Urothelium cell line (cell line): ENCODE measurements around the gene PRKCA.
"Not testable (repeated sequence)": the region's sequence is repeated elsewhere in the genome, so short reads cannot be mapped to it uniquely, and the experiment has no call there.

Experiments
- DNase-seq: peaks from one replicate; pipeline ENCODE4 v3.0.0; 2011; ENCODE audit warnings: low spot score, mixed read lengths
- FAIRE-seq: peaks from 2 replicates; lab custom pipeline; 2011; peaks lifted over from hg19 to GRCh38; lab: Jason Lieb, UNC

The PRKCA gene

DNA sequence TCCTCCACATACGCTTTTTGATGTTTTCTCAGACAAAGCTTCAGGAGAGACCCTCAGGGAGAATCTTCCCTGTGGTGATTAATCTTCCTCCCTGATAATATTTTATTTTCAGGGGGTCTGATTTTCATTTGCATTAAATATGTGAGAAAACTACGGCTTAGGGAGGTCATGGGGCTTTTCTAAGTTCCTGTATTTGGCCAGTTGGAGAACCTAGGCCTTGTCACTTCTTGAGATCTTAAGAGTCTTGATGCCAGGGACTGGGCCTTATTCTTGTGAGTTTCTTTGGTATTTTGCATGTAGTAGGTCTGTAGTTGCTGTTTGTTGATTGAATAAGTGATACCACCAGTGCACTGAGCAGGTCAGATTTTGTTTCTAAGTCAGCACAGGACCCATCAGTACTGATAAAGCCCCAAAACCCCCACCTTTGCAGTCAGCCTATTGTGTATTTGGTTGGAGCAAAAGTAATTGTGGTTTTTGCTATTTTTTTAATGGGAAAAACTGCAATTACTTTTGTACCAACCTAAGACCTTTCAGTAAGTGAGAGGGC lies 130.1 kb downstream of the PRKCA start:
- no peak for DNase-seq
- no peak for FAIRE-seq

DNA sequence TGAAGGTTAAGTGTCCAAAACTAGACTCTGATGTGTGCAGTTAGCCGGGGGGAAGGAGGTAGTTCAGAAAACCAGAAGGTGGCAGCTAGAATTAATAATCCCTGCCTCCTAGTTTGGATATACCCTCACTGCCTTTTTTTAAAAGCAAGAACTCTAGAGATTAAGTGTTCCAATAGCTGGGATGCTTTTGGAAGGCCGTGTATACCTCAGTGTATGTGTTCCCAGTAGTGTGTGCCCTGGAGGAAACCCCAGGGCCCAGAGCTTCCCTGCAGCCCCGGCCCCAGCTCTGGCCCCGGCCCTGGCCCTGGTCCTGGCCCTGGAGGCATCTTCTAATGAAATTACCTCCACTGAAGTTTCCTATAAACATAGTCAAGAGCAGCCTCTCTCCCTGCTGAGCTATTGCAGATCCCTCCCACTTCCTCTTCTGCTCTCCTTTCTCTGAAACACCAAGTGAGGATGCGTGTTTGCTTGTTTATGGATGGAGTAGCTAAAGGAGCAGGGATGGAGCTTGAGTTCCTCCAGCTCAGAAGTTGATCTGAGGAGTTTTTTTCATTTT lies 130.7 kb downstream of the PRKCA start:
- FAIRE-seq (no peak), DNase-seq (no peak)

DNA sequence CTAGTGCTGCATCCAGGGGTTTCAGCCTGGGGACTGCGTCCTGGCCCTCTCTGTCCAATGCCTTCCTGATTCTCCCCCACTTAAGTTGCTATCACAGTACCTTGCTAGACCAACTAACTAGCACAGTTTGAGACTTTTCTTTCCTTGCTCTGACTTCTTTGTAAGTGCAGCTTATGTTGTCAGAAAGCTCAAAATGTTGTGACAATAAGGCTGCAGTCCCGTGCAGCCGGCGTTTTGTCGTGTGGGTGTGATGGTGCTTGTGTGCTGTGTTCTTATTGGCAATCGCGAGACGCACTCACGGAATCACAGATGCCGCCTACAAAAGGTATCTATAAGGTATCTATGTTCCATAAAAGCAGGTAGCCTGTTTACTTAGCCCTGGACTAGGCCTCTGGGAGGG lies 132.8 kb downstream of the PRKCA start:
- DNase-seq (no peak), FAIRE-seq (no peak)

DNA sequence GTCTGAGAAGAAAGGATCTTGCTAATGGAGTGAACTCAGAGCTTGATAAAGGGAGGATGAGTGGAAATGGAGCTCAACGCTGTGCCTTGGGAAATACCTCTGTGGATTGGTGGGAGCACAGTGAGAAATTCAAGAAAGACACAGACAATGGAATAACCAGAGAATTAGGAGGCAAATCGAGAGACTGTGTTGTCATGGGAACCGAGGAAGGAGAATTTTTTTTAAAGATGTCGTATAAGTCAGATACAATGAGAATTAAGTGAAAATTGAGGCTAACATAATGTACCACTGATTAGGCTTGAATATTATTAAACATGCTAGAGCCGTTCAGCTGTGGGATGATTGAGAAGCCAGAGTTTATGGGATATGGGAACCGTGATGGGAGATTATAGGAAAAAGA lies 134.2 kb downstream of the PRKCA start:
- FAIRE-seq, result no peak
- no peak for DNase-seq

DNA sequence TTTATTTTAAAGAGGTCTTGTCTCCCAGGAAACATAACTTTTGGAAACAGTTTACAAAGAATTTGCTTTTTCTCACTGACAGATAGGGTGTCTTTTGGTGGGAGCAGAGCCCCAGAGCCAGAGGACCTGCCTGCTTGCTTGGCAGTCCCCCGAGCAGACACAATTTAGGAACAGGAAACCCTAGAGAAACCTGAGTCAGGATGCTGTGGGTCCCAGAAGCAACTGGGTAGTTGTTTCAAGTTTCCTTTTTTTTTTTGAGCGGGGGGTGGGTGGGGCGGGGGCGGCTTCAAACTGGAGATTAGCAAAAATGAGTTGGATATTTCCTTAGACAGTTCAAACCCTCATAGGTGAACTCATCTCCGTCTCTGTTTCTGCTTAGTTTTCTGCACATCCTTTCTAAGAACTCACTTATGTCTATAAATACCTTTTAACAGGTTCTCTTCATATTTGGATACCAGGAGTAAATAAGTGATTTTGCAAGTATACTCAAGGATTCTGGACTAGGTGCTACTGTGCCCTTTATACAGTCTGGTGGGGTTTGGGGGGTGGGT lies 135.1 kb downstream of the PRKCA start:
- FAIRE-seq (no peak), DNase-seq (no peak)

DNA sequence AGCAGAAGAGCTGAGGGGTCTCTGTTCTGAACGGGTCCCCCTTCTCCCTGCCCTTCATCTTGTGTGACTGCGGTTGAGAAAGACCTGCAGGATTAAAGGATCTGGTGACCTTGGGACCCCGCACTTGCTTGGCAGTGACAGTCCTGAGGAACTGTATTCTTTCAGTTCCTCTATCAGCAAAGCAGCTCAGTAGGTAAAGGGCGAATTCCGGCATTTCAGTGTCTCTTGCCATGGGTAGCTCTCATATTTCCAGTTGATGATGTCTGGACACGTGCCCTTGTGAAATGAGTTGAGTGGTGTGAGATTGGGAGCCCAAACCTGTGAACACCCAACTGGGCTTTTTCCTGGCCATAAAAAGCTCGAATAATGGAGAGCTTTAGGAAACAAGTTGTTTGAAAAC lies 135.7 kb downstream of the PRKCA start:
- FAIRE-seq (no peak), DNase-seq (no peak)

DNA sequence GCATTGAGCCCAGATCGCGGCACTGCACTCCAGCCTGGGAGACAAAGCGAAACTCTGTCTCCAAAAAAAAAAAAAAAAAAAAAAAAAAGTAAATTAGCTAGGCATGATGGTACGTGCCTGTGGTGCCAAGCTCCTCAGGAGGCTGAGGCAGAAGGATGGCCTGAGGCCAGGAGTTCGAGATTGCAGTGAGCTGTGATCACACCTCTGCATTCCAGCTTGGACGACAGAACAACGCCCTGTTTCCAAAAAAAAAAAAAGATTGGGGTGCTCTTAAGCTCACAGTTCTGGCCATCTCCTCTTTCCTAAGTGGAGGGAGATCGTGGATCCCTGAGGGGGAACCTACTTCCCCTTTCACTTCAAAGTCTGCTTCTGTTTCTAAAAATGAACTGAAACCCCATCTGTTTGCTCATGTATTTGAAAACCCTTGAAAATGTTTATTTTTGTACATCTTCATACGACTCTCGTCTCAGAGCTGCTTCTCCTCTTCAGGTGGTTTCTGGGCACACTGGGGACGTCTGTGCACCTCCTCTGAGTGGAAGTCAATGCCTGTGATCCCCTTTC lies 138.8 kb downstream of the PRKCA start:
- DNase-seq, result no peak
- FAIRE-seq, result no peak

DNA sequence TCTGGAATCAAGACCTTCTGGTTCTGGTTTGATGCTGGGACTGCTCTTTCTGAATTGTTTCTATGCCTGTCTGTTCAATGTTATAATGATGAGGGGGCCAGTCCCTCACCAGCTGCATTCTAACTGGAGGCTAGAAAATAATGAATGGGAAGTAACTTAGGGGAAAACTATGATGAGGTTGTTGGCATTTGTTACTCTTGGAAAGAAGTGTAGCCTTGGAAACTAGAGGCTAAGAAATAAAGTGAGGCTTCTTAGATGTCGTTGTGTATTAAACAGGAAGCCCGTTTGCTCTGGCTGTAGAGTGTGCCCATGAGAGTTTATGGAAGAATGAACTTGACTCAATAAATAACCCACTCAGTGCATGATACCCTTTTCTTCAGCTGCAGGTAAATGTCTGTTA lies 140.8 kb downstream of the PRKCA start:
- FAIRE-seq (no peak), DNase-seq (no peak)

DNA sequence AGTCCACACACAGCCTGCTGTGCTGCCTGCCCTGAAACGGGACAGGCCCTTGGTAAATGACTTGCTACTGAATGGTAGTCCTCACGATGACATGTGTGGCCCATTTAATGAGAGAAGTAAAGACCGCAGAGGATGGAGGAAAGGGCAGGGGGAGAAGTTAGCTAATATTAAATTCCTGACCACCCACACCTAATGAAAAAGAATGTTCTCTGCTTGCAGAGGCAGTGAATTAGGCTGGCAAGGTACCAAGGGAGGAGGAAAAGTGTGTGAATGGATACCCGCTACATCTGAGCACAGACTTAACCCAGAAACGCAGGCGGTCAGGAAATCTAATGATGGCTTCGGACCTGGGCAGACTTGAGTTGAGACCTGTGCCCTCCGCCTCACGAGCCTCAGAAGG lies 141.2 kb downstream of the PRKCA start:
- DNase-seq (no peak), FAIRE-seq (no peak)

DNA sequence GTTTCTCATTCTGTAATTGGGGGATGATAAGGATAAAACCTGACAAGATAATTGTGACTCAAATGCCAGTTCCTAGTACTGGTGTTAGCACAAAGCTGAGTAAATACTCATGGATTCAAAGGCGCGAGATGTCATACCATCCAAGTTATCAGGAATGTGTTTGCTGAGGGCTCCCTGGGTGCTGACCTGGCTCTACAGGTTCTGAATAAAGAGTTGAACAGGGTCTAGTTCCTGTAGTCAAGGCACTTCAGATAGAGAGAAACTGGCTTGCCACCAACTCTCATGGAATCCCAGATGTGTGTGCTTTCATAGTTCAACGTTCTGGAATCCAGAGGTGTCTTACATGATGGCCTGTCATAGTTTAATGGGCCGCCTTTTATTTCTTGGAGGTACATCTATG lies 141.6 kb downstream of the PRKCA start:
- DNase-seq, result no peak
- no peak for FAIRE-seq

DNA sequence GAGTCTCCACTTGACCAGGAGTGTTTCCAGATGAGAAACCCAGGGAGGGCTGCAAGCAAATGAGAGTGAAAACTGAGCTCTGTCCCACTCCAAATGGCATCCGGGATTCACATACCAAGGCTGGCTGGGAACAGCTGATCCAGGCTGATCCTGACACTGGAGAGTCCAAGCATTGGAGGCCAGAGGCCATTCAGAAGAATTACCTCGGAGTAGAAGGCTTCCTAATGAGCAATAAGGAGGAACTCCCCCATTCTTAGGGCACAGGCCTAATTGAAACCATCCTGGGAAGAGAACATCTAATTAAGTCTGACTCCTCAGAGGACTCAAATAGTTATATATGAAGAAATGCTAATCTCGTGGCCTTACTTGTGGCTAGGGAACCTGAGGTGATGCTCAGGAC lies 142.8 kb downstream of the PRKCA start:
- DNase-seq, result no peak
- FAIRE-seq, result no peak

DNA sequence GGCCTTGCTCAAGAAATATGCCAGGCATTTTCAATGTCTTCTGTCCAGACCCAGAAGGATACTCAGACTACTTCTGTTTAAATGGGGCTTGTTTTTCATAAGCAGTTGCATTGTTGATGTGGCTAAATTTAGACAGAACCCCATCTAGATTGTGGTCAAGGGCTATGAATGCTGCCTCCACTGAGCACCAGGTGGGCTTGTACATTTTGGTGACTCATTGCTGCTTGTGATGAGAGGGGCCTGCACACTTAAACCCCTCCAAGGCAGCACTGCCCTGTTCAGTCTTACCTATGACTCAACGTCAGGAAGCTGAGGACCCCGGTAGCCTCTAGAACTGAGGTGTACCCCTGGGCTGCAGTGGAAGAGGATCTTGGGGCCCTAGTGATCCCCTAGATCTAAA lies 144.0 kb downstream of the PRKCA start:
- FAIRE-seq, result peak; percentile 62
- no peak for DNase-seq

DNA sequence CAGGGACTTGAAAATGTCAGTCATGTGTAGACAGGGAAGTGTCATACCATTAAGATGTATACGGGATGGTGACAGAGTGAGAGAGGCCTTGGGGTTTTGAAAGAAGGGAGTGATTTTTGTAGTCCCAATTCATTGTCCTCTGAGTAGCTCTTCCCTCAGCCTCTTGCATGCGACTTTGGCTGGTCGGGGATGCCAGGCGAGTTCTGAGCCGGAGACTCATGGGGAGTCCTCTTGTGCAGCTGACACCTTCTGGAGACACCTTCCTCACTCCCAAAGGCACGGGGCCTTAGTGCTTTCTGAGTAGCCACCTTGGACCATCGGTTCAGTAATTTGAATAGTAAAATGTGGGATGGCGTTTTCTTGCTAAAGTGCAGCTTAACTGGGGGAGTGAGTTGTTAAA lies 144.7 kb downstream of the PRKCA start:
- DNase-seq (no peak), FAIRE-seq (no peak)

DNA sequence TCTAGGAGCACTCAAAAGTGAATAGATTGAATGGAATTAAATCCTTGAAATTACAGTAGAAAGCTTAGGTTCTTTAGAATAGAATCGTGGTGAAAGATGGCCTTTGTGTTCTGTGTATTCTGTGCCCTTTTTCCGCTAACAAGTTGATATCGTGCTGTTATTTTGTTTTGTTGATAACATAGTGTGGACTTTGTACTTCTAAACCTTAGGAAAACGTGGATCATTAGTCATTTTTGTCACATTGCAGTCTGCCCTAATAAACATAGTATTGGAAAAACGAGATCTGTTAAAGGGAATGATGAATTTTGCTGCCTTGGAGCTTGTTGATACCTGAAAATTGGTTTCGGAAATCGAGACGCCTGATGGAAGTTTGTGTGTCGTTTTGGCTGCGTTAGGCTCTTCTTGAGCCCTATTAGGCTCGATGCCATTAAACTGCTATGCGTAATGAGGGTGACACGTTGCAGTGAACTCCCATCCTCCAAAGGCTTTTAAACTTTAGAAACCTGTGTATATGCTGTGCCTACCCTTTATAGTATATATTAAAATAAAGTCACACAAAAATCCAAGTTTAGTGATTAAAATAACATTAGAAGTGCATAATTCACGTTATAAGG lies 145.7 kb downstream of the PRKCA start:
- FAIRE-seq (peak; percentile 93), DNase-seq (no peak)

DNA sequence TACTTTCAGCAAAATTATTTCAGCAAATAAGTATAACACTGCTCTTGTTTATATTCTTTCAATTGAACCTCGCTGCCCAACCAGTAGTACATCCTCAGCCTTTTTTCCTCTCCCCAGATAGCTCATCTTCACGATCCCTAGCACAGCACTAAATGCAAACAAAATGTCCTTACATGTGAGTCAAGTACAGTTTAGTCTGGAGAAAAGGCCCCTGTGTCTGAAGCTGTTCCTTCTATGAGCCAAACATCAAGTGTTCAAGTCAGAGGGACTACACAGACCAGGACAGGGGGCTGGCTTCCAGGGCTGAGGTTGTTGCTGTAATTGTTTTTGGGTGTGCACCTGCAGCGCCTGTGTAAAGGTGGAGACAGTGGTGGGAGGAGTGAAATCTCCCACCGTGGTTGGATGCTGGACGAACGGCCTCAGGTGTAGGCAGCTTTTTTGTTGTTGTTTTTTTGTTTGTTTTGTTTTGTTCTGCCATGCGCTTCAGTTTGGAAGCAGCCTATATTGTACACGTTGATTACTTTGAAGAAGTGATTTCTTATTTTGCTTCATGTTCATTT lies 147.1 kb downstream of the PRKCA start:
- FAIRE-seq (no peak), DNase-seq (no peak)

DNA sequence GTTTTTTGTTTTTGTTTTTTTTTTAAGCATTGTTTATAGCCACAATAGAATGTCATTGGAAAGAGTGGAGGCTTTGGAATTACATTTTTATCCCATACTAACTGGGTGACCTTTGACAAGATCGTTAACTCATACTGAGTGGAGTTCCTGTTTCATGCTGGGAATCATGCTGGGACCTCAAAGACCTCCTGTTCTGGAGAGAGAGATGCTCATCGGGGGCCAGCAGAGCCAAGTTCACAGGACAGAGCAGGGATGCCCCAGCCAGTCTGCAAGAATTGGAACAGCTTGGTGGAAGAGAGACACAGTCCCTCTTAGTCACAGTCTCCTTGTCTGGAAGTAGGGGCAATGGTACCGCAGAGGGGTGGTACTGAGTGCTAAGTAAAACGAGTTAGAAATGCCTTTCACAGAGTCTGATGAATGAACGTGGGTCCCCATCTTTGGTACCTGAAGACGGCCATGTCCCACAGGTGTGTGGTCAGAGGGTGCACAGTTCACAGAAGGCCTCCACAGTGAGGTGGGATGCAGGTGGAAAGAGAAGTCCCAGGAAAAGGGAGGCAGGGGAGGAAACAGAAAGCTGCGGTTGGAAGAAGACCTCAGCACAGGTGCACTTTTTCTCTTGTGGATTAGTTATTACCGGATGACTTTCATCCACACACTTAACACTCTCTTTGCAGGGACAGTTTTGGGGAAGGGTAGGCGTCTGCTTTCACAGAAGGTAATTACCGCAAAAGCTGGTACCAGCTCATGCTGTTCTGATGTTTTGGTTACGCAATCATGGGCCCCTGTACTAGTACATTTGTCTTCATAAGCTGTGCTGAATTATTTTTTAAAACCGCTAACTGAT lies 147.8 kb downstream of the PRKCA start:
- DNase-seq, result no peak
- FAIRE-seq, result no peak

DNA sequence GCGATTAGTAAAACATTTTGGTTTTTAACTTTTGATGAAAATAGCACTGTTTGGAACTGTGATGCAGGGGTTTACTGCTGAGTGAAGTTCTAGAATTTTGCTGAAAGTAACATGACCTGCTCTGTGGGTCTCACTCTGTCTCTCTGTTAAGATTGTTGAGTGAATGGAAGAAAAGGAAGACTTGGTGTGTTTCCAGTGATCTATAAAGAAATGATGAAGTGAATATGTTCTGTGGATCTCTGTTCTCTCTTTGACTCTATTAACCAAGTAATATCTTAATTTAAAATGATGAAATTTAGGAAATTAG lies 148.4 kb downstream of the PRKCA start:
- DNase-seq (no peak), FAIRE-seq (no peak)

DNA sequence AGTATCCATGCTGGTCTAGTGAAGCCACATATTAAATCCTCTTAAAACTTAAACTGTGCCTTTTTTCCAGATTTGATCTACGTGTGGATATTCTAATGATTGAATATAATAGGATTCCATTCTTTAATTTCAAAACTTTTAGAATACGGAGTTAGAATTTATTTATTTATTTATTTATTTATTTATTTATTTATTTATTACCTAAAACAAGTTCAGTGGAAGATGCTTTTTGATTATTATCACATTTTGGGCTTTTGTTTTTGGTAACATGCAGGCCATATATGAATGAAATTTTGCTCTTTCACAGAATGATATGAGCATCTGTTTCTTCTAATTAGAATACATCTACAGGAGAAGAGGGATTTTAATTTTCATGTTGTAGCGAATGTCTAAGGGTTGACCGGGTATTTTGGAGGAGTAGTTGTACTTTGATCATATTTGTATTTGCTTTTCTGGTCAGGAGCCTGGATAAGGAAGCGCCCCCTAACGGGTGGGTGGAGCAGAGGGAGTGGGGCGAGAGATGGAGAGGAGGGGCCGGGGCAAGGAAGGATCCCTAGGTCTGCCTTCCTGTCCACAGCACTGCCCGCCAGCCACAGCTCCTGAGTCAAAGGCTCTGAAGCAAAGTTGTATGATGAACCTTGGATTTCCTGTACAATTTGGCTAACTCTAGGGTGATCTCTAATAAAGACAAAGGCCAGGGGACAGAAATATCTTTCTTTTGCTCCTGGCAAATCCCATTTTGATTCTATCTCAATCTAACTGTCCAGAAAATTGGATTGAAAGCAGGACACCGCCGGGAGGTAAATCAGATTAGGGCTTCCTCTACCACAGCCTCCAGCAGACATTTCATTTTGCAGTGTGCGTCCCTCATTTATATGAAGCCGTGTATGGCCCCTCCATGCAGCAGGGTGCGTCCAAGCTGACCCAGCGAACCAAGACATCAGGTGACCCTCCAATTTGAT lies 149.1 kb downstream of the PRKCA start:
- no peak for FAIRE-seq
- no peak for DNase-seq

DNA sequence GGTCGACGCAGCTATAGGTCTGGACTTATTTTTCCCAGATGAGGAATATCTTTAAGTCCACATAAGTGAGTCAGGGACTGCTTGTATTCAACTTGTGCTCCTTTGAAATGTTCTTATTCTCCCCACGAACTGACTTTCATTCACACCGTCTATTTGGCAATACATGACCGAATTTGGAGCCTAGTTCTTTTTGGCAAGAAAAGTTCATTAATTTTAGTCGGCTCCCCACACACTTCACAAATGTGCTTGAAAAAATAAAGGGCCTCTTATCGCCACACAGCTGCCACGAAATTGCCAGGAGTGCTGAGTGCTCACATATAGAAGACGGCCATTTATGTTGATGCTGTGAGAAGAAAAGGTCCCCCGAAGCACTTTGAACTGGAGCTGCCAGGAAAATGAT lies 152.6 kb downstream of the PRKCA start:
- FAIRE-seq, result no peak

DNA sequence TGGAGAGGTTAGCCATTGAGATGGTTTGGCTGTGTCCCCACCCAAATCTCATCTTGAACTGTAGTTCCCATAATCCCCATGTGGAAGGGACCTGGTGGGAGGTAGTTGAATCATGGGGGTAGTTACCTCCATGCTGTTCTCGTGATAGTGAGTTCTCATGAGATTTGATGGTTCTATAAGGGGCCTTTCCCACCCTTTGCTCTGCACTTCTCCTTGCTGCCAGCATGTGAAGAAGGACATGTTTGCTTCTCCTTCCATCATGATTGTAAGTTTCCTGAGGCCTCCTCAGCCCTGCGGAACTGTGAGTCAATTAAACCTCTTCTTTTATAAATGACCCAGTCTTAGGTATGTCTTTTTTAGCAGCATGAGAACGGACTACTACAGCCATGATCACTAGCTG lies 155.1 kb downstream of the PRKCA start:
- not testable (repeated sequence) for FAIRE-seq, DNase-seq

More for the DNA sequence above, 152.6 kb downstream of the PRKCA start:
- no peak for DNase-seq
